NCI-H2196 (cell line): ENCODE results near the gene PEX7.
"Not testable (repeated sequence)": the region's sequence is repeated elsewhere in the genome, so short reads cannot be mapped to it uniquely, and the experiment has no call there.

Experiments
- DNase-seq: peaks from one replicate; lab custom pipeline; 2025; ENCODE audit not compliant: unreplicated experiment; lab: John Stamatoyannopoulos, UW

Gene PEX7

GRCh38 chr6:136840276-136841001 is 18.0 kb downstream of the PEX7 start:
- no peak for DNase-seq

DNA sequence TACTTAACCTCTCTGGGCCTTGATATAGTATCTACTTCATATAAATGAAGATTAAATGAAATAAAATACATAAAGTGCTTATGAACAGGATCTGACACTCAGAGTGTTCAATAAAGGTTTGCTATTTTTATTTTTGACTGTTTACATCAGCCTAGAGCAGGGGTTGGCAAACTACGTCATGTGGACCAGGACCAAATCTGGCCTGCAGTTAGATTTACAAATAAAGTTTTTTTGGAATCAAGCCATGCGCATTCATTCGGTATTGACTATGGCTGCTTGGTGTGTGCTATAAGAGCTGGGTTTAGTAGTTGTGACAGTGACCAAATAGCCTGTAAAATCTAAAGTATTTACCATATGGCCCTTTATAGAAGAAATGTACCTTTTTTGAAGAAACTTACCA is 20.8 kb downstream of the PEX7 start:
- no peak for DNase-seq

DNA sequence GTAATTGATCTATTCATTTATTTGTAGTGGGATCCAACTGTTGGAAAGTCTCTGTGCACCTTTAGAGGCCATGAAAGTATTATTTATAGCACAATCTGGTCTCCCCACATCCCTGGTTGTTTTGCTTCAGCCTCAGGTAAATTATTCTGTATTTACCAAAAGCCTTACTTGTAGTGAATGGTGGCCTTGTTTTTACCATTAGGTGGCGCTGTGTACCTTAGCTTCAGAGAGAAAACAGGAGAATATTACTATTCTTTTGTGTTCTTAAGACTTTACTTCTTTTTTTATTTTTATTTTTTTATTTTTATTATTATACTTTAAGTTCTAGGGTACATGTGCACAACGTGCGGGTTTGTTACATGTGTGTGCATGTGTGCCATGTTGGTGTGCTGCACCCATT is 23.7 kb downstream of the PEX7 start:
- DNase-seq: peak; percentile 66

- DNase-seq: not testable (repeated sequence)
These were observed 24.1 kb downstream of the PEX7 start for GRCh38 chr6:136846477-136846876.

- not testable (repeated sequence) for DNase-seq
These were observed 27.7 kb downstream of the PEX7 start for GRCh38 chr6:136849979-136850563.

GRCh38 chr6:136859430-136859829 is 37.0 kb downstream of the PEX7 start:
- DNase-seq: no peak

DNA sequence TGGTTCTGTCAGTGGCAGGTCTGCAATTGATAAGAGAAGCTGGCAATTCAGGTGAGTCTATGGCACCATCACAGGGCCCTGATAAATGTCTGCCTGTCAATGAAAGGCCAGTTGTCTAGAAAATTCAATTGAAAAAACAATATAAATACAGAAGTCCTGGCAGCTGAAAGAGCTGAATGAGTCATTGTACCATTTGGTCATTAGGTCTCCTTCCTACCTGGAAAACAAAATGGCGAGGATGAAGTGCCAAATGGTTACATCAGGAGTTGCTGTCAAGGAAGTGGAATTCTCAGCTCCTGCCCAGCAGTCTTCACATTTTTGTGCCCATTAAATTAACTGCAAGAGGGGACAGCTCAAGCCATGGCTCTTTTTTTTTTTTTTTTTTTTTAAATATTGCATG is 37.7 kb downstream of the PEX7 start:
- no peak for DNase-seq

GRCh38 chr6:136862662-136863061 is 40.3 kb downstream of the PEX7 start:
- DNase-seq: no peak

- DNase-seq: no peak
These were observed 41.4 kb downstream of the PEX7 start for GRCh38 chr6:136863752-136864151.

DNA sequence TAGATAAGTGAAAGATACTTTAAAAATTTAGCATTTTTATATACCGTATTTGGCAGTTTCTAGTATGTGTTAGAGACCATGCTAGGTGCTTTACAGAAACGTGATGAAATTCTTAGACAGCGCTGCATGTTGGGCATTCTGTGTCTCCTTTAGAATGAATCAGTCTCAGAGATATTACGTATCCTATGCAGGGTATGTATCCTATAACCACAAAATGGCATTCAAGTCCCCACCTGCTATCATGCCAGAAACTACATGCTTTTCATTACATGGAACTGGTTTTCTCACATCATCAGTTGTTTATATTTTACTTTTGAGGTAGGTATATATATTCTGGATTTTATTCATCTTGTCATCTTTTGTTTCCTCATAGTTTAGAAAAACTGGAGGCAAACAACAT is 42.3 kb downstream of the PEX7 start:
- DNase-seq: no peak

DNA sequence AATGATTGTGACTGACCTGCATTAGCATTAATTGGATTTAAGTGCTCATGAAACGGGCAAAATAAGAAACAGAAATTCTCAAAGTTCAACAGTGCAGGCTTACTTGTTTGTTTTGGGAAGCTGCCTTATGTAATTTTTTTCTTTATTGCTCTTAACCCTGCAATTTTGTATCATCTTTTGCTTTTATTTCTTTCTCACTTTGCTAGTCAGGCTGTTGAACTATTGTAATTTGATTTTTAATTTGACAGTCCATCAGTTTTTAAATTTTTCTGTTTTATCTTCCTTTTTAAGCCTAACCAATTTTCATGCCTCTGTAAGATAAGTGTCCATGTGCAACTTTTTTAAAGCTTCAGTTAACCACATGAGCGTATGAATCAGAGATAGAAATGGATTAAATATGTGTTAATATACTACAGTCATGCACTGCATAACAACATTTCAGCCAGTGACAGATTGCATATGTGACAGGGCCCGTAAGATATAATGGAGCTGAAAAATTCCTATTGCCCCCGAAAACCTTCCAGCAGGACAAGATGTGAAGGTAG is 44.6 kb downstream of the PEX7 start:
- DNase-seq: no peak

GRCh38 chr6:136869451-136869850 is 47.1 kb downstream of the PEX7 start:
- DNase-seq: no peak

GRCh38 chr6:136873748-136874147 is 51.4 kb downstream of the PEX7 start:
- peak; percentile 11 for DNase-seq

DNA sequence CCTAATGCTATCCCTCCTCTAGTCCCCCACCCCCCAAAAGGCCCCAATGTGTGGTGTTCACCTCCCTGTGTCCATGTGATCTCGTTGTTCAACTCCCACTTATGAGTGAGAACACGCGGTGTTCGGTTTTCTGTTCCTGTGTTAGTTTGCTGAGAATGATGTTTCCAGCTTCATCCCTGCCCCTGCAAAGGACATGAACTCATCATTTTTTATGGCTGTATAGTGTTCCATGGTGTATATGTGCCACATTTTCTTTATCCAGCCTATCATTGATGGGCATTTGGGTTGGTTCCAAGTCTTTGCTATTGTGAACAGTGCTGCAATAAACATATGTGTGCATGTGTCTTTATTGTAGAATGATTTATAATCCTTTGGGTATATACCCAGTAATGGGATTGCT is 54.1 kb downstream of the PEX7 start:
- DNase-seq: not testable (repeated sequence)

GRCh38 chr6:136880748-136881460 is 58.5 kb downstream of the PEX7 start:
- DNase-seq: no peak

DNA sequence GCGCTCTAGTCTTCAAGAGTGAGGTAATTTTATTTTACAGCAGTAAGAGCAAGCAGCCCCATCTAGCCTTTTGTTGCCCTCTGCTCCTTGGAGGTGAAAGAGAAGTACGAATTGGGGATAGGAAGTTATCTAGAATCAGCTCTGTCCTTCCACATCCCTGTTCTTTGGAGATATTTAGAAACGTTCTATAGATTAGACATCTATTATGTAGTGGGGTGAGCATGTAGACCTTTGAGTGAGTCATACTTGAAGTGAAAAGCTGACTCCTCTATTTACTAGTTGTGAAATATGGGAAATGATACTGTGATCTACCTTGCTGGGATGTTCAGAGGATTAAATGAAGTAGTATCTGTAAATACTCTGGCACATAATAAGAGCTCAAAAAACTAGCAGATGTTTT is 63.7 kb downstream of the PEX7 start:
- no peak for DNase-seq

- no peak for DNase-seq
These were observed 65.6 kb downstream of the PEX7 start for GRCh38 chr6:136887953-136888352.

DNA sequence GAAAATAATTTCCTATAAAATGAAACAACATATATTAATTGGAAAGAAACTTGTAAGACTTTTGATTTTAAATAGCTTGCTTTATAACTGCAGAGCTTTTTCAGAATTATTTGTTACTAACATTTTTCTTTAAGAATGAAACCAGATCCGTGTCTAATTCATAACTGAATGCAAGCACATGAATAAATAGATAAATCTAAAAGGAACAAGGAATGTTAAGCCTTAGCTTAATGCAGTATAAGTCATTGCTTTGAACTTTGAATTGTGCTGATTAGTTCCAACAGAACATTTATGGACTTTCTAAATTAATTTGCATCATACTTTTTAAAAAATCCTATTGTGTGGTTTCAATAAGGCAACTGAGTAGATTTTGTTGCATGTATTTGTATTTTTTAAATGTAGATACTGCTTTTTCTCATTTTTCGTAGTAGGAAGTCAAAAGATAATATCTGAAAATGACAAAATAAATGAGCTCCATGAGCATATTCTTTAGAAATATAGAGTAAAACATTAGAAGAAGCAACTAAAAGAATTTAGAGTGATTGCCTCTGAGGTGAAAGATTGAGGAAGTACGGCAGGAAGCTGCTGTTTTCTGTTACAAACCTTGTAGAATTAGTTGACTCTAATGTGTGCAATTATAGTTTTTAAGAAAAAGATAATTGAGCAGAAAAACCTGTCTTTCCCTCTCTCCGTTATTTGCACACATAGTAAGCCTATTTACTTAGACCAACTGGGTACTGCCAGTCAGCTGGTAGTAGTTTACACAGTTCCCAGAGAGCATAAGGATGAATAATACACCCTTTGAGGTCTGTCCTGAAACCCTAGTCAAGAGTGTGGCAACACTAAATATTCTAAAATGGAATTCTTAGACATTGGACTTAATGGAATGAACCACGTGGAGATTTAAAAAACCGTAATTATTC is 67.1 kb downstream of the PEX7 start:
- no peak for DNase-seq

GRCh38 chr6:136890194-136890839 is 67.9 kb downstream of the PEX7 start:
- DNase-seq: no peak

DNA sequence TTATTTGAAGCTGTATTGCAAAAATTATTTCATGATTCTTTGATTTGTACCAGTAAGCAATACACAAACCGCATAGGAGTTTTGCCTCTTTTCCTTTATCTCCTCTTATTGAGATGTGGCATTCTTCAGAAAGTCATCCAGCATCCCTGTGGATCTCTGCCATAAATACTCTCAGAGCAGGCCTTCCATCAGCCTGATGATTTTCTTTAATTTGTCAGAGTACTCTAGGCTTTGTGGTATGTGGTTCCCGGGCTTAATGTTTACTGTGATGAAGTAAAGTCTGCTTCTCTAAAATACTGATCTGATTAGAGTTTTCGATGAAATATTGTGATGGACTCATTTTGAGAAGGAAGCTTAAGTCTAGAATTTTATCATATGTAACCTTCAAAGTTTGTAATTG is 68.6 kb downstream of the PEX7 start:
- no peak for DNase-seq
